SK-MEL-5 (cell line): ENCODE measurements around the gene DRAM2. TPM values are rescaled to one million over a fixed set of nuclear protein-coding genes. Genes with fewer than 3 reads are reported as not detected.

Source experiments
- DNase-seq: peaks from one replicate; pipeline ENCODE4 v3.0.0-alpha.2; 2016; ENCODE audit warnings: low read depth, low spot score
- in situ Hi-C: cut with HindIII; loops from 2 replicates; pipeline ENCODE4 v1.10.0; 2016; ENCODE audit warnings: low sequenced_read_pairs, high pct_unique_total_duplicates, low pct_unique_long_range_greater_than_20kb
- polyA plus RNA-seq, 2 experiments: library from polyadenylated mRNA; depleted of rRNA; stranded (reverse); fragments of >200 nt; gene quantifications; 2 replicates each; pipeline ENCODE4 v1.2.3, GENCODE V29; 2015
- total RNA-seq: library from RNA; depleted of rRNA; stranded (reverse); fragments of >200 nt; shearing (Covaris generic); gene quantifications from 2 replicates; pipeline ENCODE4 v1.2.3, GENCODE V29; 2014; rRNA removed

DRAM2 gene
- total RNA-seq, result 63.1 and 66.4 TPM in 2 replicates
- polyA plus RNA-seq (2015; cell fraction: cytosol; rRNA removed), result 34.4 and 39.8 TPM in 2 replicates
- 40.7 and 42.8 TPM in 2 replicates for polyA plus RNA-seq (2015; cell fraction: nucleus; rRNA removed)

GRCh38 chr1:111139956-111140679 is at the start of gene DRAM2, which contains the start of gene CEPT1:
DRAM2 (minus strand) TSS chr1:111140093; CDS start chr1:111131554, 8,539 bp downstream.
CEPT1 (plus strand) TSS chr1:111140223; CDS start chr1:111147715, 7,492 bp downstream.
- in situ Hi-C loops, result no loop called here
- DNase-seq, result peak; percentile 92

- no peak for DNase-seq
- in situ Hi-C loops, result no loop called here
Observed at GRCh38 chr1:111184663-111185062, 44.8 kb upstream of the DRAM2 start.

- DNase-seq, result no peak
- in situ Hi-C loops, result no loop called here
Observed at GRCh38 chr1:111183308-111184069, 43.6 kb upstream of the DRAM2 start.

DNA sequence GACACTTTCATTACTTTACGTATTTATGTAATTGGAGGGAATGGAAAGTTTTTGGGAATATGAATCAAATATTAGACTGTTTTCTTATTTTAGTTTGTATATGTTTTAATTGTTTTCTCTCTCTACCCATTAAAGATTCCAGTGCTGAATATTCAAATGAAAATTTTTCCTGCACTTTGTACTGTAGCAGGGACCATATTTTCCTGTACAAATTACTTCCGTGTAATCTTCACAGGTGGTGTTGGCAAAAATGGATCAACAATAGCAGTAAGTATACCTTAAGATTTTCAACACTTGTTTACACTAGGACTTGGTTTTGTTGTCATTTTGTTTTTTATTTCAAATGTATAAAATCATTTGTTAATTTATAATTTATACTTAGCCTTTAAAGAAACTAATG is 42.2 kb upstream of the DRAM2 start:
- DNase-seq, result no peak
- in situ Hi-C loops, result no loop called here

- no peak for DNase-seq
- in situ Hi-C loops, result no loop called here
Observed at GRCh38 chr1:111179968-111180533, 40.2 kb upstream of the DRAM2 start.

GRCh38 chr1:111176678-111177077 is 36.8 kb upstream of the DRAM2 start:
- in situ Hi-C loops, result no loop called here
- no peak for DNase-seq

DNA sequence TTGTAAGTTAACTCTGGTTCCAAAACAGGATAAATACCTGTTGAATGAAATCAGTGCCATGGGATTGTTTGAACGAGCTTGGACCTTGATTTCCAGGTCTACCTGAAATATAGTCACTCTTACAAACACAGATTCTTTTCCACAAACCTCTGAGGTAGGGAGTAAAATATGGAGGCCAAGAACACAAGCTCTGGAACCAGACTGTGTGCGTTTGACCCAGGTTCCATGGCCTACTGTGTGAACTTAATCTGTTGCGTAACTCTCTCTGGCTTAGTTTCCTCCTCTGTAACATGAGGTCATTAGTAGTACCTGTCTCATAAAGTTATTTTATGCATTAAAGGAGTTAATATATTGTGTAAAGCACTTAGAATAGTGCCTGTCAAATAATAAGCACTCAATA is 35.5 kb upstream of the DRAM2 start:
- in situ Hi-C loops, result no loop called here
- DNase-seq, result no peak

- in situ Hi-C loops, result no loop called here
- no peak for DNase-seq
Observed at GRCh38 chr1:111174070-111174469, 34.2 kb upstream of the DRAM2 start.

DNA sequence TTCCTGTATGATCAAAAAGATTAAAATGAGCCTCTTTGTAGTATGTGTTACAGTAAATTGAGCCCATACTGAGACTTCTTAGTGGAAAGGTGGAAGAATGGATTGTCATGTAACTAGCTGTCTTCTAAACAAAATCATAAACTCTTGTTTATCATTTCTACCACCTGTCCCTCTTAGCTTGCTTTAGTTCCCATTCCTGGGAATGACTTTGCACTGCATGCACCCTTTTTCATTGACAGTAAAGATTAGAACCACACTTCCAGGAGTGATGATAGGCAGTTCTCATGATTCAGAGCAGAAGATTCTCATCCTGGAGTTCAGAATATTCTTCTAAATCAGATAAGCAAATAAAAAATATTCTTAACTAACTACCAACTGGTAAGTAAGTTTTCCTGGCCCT is 32.6 kb upstream of the DRAM2 start:
- in situ Hi-C loops, result no loop called here
- DNase-seq, result no peak

GRCh38 chr1:111164151-111164550 is 24.3 kb upstream of the DRAM2 start:
- in situ Hi-C loops, result no loop called here
- DNase-seq, result no peak

GRCh38 chr1:111163363-111163762 is 23.5 kb upstream of the DRAM2 start:
- in situ Hi-C loops, result no loop called here
- DNase-seq, result no peak

DNA sequence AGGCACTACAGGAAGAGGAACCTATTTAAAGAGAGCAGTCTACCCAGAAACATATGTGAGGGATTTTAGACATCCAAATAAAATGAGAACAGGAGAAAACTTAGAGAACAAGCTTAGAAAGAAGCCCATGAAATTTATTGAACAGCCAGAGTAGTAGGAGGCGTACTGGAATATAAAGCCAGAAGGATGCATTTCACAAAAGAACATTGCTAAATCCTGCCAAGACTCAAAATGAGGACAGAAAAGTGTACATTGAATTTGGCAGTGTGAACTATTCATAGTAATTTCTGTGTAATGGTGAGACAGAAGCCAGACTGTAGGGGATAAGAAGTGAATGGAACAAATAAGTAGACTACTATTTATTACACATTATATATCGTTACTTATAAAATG is 22.6 kb upstream of the DRAM2 start:
- no peak for DNase-seq
- in situ Hi-C loops, result no loop called here

GRCh38 chr1:111161843-111162487 is 22.1 kb upstream of the DRAM2 start:
- in situ Hi-C loops, result no loop called here

GRCh38 chr1:111157431-111157830 is 17.5 kb upstream of the DRAM2 start:
- no peak for DNase-seq
- in situ Hi-C loops, result no loop called here

More at GRCh38 chr1:111161843-111162487, 22.1 kb upstream of the DRAM2 start:
- DNase-seq, result no peak

- no peak for DNase-seq
- in situ Hi-C loops, result no loop called here
Observed at GRCh38 chr1:111154021-111154999, 14.4 kb upstream of the DRAM2 start.

DNA sequence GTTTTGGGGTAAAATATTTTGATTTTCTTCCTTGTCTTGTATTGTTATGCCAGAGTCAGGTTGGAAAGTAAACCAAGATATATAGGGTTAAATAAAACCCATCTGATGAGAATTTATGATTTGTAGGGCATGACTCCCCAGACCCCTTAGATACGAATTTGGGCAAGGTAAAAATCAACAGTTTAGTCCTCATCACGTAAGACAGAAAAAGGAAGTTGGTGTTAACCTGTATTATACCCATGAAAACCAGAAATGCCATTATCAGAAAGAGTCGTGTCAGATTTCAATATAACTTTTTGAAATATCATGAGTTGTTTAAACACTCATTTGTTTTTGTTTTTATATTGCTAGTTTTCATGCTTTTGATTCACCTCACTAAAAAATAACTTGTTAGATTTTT is 11.9 kb upstream of the DRAM2 start:
- no peak for DNase-seq
- in situ Hi-C loops, result no loop called here

DNA sequence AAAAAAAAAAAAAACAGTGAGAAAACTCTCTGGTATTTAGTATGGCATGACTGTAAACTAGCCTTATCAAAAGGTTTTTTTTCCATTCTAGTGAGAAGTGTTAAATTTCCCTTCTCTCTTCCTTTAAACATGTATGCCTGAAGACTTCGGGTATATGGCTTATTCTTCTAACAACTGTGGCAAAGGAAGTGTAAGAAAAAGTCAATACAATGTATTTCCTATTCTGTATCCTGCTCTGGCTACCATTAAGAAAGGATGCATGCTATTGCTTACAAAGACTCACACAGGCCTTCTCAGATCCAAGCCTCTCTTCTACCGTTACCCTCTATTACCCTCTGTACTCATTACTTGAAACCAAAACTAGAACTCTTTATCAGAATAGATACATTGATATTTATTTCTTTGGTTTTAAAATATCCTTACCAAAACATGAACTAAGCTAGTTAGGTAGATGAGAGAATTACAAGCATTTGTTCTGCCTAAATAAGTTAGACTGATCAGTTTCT is 8.5 kb upstream of the DRAM2 start:
- no peak for DNase-seq
- in situ Hi-C loops, result no loop called here
